GM08714 (cell line): ENCODE data around the gene DLL4.

Source experiments
- H3K4me3 ChIP-seq: fragments of 200-500 bp; sonication (Bioruptor generic); 2 replicates; pipeline ENCODE4 v1.5.1; 2014; ENCODE audit warnings: mild to moderate bottlenecking, low read length, inconsistent platforms
- ZNF274 ChIP-seq: IDR thresholded peaks from 2 replicates; pipeline ENCODE4 v1.6.1; 2012; ENCODE audit warnings: mild to moderate bottlenecking, low read depth, low read length

DLL4 gene

DNA sequence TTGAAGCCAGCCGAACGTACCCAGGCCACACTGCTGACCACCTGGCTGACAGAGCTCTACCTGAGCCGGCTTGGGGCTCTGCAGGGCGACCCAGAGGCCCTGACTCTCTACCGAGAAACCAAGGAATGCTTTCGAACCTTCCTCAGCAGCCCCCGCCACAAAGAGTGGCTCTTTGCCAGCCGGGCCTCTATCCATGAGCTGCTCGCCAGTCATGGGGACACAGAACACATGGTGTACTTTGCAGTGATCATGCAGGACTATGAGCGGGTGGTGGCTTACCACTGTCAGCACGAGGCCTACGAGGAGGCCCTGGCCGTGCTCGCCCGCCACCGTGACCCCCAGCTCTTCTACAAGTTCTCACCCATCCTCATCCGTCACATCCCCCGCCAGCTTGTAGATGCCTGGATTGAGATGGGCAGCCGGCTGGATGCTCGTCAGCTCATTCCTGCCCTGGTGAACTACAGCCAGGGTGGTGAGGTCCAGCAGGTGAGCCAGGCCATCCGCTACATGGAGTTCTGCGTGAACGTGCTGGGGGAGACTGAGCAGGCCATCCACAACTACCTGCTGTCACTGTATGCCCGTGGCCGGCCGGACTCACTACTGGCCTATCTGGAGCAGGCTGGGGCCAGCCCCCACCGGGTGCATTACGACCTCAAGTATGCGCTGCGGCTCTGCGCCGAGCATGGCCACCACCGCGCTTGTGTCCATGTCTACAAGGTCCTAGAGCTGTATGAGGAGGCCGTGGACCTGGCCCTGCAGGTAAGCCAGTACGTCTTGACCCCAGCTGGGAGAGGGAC, 28.7 kb upstream of the DLL4 start:
- no peak overlapping the region for H3K4me3 ChIP-seq
- no peak for TF ChIP-seq ZNF274

DNA sequence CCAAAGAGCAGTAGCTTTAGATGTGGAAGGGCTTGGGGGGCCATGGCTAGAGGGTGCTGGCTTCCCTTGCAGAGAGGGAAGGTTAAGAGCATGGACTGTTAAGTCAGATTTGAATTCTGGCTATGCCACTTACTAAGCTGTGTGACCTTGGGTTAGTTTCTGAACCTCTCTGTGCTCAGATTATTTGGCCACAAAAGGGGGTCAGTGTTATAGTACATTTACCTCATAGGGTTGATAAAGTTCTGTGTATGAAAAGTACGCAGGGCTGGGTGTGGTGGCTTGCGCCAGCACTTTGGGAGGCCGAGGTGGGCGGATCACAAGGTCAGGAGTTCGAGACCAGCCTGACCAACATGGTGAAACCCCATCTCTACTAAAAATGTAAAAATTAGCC, 28.1 kb upstream of the DLL4 start:
- H3K4me3 ChIP-seq, result no peak overlapping the region
- TF ChIP-seq ZNF274, result no peak

DNA sequence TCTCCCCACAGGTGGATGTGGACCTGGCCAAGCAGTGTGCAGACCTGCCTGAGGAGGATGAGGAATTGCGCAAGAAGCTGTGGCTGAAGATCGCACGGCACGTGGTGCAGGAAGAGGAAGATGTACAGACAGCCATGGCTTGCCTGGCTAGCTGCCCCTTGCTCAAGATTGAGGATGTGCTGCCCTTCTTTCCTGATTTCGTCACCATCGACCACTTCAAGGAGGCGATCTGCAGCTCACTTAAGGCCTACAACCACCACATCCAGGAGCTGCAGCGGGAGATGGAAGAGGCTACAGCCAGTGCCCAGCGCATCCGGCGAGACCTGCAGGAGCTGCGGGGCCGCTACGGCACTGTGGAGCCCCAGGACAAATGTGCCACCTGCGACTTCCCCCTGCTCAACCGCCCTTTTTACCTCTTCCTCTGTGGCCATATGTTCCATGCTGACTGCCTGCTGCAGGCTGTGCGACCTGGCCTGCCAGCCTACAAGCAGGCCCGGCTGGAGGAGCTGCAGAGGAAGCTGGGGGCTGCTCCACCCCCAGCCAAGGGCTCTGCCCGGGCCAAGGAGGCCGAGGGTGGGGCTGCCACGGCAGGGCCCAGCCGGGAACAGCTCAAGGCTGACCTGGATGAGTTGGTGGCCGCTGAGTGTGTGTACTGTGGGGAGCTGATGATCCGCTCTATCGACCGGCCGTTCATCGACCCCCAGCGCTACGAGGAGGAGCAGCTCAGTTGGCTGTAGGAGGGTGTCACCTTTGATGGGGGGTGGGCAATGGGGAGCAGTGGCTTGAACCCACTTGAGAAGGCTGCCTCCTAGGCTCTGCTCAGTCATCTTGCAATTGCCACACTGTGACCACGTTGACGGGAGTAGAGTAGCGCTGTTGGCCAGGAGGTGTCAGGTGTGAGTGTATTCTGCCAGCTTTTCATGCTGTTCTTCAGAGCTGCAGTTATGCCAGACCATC, 26.3 kb upstream of the DLL4 start:
- no peak for TF ChIP-seq ZNF274
- no peak overlapping the region for H3K4me3 ChIP-seq

DNA sequence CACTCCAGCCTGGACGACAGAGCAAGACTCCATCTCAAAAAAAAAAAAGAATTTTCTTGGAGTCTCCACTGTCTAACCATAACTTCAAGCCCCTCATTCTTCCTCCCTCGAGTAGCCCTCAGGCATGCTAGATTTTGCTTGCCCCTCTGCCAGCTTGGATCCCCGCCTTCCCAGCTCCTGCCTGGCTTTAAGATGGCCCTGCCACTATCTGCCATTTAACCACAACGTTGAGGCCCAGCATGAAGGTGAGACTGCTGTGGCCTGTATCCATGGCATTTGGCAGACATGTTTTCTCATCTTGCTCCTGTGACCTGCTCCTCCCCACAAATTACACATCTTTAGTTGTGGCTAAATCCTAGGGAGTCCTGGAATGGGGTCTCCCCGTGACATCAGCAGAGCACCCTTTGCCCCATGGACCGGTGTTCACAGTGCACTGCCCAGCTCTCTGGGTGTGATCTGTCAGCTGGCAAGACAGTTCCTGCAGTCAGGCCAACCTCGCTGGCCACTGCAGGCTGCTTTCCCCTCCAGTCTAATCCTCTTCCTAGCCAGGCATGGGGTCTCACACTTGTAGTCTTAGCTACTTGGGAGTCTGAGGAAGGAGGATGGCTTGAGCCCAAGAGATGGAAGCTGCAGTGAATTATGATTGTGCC, 24.5 kb upstream of the DLL4 start:
- TF ChIP-seq ZNF274, result no peak
- H3K4me3 ChIP-seq, result no peak overlapping the region

DNA sequence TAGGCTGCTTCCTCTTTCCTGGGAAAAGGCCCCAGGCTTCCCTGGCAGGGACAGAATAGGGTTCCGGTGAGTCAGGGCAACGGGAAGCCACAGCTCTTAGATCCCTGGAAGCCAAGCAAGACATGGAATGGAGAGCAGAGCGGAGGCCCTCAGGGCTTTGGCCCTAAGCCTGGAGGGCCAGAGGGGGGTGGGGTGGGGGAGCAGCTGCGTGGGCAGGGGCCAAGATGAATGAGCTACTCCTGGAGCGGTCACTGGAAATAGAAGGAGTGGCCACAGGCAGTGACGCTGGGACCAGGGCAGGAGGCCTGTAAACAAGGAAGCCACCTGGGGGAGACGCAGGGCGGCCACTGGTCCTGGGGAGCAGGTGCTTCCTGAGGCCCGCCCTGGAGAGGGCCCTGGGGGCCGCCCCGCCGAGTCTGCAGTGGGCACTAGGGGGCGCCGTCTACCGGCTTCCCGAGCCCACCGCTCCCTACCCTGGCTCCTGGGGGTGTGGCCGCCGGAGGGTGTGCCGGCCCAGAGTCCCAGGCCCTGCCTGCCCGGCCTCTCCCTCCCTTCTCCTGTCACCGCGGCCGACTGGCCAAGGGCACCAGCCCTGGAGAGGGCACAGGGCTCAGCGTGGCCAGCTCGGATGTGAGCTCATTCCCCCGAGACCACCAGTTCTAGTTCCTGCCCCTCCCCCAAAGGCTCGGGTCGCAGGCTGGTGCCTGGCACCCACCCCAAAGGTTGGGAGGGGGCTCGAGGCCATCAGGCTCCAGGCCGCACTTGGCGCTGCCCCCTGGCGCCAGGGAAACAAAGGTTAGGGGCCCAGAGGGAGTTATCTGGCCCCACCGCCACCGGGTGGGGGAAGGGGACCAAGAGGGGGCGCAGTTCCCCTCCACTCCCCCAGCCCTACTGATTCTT, 22.8 kb upstream of the DLL4 start:
- peak overlapping the region; percentile 37; the same call in 1 of the 2 replicates for H3K4me3 ChIP-seq
- TF ChIP-seq ZNF274, result no peak

DNA sequence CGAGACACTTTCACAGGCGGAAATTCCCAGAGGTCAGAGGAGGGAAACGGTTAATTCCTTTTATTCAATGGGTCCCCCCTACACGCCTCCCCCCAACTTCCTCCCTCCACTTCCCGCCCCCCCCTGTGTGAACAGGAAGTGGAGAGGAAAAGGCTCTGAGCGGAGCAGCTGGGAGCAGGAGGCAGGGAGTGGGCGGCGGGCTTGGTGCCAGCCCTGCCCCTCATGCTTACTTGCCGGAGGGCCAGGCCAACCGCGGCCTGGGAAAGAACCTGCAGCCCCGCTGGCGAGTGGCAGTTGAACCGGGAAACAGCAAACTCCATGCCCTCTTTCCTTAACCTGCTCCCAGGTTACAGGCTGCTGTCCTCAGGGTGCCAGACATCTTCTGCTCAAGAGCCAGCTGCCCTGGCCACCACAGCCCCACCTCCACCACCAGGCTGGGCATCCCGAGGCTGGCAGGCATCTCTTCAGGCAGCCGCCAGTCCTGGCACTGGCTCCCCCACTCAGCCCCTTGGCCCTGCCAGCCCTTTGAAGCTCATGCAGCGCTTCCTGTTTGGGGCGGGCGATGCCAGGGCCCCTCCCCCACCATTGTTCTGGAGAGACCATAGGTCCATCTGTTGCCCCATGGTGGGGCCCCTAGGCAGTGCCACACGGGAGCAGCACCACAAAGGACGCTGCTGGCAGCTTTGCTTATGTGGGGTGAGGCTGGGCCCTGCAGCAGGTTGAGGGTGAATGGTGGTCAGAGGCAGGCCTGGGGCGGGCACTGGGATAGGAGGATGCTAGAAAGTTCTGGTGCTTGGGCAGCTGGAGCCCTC, 21.9 kb upstream of the DLL4 start:
- H3K4me3 ChIP-seq, result peak overlapping the region; percentile 37; the same call in 1 of the 2 replicates
- no peak for TF ChIP-seq ZNF274

DNA sequence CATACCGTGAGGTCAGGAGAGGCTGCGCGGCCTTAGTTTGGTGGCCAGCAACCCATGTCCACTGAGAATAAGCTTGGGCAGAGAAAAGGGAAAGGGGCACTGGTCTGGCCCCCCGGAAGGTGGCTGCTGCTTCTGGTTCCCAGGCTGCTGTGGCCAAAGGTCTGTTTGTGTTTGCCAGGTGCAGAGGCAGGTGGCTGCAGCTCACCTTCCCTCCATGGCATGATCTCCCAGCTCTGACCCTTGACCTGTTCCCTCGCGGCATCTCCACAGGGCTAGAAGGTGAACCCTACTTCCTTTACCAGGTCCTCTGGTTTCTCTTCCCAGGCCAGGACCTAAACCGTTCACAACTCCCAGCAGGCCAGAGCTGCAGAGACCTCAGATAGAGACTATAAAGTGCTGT, 21.0 kb upstream of the DLL4 start:
- TF ChIP-seq ZNF274, result no peak
- H3K4me3 ChIP-seq, result no peak overlapping the region

DNA sequence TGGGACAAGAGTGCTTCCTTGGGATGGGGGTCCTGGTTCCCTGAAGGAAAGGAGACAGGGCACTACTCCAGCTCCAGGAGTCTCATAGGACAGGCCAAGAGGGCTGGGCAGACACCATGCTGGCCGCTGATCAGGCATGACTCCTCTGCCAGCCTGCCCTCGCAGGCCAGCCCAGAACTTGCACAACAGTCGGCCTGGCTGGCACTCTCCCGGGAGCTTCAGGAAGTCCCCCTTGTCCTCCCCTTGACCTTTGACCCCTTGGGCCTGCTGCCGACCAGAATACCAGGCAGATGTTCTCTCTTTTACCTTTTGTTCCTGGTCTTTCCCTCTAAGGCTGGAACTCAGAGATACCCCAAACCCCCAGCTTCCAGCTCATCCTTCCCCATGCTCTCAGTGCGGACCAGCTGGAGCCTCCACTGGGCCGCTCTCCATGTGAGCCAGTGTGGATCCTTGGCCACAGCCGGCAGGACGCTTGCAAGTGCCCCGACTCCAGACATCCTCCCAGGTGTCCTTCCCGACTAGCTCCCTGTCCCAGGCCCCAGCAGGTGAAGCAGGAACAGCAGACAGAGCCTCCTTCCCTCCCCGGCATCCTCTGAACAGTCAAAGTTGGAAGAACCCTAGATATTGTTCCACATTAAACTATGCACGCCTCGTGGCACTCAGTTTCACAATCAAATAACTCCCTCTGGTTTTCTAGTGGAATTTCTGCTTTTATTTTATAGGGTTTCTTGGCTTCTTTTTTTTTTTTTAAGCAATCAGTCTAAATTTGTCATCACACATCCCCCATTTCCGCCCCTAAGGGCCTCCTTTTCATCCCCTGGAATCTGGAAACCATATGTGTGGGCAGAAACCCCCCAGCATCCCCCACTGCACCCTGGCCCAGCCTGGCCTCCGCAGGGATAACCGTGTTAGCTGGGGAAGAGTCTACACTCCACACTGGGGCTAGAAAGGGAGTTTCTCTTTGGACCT, 19.2 kb upstream of the DLL4 start:
- no peak overlapping the region for H3K4me3 ChIP-seq
- no peak for TF ChIP-seq ZNF274

DNA sequence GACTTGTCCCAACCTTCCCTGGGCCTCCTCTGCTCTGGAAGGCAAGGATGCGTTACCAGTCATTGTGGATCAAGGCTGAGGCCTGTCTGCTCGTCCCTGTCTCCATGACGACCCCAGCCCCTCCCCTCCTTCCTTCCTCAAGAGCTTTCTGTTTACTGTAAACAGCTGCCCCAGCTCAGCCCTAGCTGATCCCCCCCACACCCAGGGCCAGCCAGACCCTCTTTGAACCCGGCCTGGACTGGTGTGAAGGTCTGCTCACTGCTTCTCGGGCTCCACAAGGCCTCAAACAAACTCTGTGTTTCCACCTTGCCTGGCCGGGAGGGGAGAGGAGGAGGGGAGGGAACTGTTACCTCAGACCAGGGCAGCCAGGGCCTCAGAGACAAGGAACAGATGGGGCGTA, 18.0 kb upstream of the DLL4 start:
- H3K4me3 ChIP-seq, result no peak overlapping the region
- TF ChIP-seq ZNF274, result no peak

DNA sequence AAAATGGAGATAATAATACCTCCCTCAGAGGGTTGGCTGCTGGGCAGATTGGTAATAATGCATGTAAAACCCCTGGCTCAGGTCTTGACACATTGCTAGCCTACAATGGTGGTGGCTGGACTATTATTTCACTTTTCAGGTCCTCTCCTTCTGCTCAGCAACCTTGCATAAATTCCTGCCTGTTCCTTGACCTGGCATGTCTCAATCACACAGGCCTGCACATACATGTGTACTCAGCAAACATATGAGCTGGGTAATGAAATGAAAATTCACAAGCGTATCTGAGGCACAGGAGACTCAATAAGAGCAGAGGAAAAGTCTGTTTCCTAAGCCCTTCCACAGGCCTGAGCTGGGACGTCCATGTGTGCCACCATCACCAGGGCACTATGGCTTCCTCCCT, 17.4 kb upstream of the DLL4 start:
- no peak overlapping the region for H3K4me3 ChIP-seq
- no peak for TF ChIP-seq ZNF274

DNA sequence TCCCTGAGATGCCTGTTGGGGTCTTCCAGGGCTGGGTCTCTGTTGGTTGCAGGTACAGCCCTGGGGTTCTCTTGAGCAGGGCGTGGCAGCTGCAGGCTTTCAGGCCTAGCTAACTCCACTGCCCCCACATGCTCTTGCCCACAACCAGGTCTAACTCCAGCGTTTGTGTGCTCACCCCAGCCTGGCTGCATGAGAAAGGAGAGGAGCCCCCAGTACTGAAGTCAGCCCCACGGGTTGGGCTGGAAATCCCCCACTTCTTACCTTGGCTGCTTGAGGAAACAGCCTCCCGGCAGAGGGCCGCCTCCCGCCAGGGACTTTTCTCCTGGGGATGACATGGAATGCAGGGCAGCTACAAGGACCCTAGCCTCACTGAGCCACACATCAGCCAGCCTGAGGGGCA, 16.7 kb upstream of the DLL4 start:
- no peak for TF ChIP-seq ZNF274
- H3K4me3 ChIP-seq, result no peak overlapping the region

DNA sequence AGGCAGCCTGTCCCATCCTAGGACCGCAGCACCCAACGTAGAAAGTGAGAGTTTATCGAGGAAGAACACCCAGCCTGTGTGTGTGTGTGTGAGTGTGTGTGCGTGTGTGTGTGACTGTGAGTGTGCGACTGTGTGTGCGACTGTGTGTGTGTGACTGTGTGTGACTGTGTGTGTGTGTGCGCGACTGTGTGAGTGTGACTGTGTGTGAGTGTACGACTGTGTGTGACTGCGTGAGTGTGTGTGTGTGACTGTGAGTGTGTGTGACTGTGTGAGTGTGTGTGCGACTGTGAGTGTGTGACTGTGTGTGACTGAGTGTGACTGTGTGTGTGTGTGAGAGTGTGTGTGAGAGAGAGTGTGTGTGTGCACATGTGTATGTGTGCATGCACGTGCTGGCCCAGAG, 15.1 kb upstream of the DLL4 start:
- no peak overlapping the region for H3K4me3 ChIP-seq
- TF ChIP-seq ZNF274, result no peak
